Fibroblast of the conjunctiva (primary cell): ENCODE data around the gene IL1F10.
A peak's percentile ranks its signal among the peaks of the same experiment; 100 is the strongest.

Experiments used
- DNase-seq: peaks from one replicate; pipeline ENCODE4 v3.0.0-alpha.2; 2010; ENCODE audit warnings: low read depth

IL1F10 gene

GRCh38 chr2:113058998-113059960 is 8.5 kb upstream of the IL1F10 start, which contains the start of gene IL36RN:
Gene IL36RN, plus strand, starts transcription at chr2:113059198. Its CDS starts 241 bp downstream, at chr2:113059439.
- no peak for DNase-seq

- no peak for DNase-seq
Observed at GRCh38 chr2:113060396-113060795, 7.4 kb upstream of the IL1F10 start.

- DNase-seq = no peak
Observed at GRCh38 chr2:113060796-113061195, 7.0 kb upstream of the IL1F10 start.

GRCh38 chr2:113061241-113061640 is 6.5 kb upstream of the IL1F10 start:
- DNase-seq = no peak

GRCh38 chr2:113061896-113062770 is 5.6 kb upstream of the IL1F10 start:
- DNase-seq = no peak

- DNase-seq = no peak
Observed at GRCh38 chr2:113064281-113064680, 3.5 kb upstream of the IL1F10 start.

GRCh38 chr2:113064898-113065297 is 2.9 kb upstream of the IL1F10 start:
- DNase-seq = no peak

GRCh38 chr2:113068249-113068648 is 479 bp downstream of the IL1F10 start:
- no peak for DNase-seq

GRCh38 chr2:113068706-113069485 is 1.1 kb downstream of the IL1F10 start:
- no peak for DNase-seq

- no peak for DNase-seq
Observed at GRCh38 chr2:113069676-113070605, 2.2 kb downstream of the IL1F10 start.

- DNase-seq = no peak
Observed at GRCh38 chr2:113070606-113070975, 2.8 kb downstream of the IL1F10 start.

- no peak for DNase-seq
Observed at GRCh38 chr2:113072584-113072983, 4.8 kb downstream of the IL1F10 start.

GRCh38 chr2:113073325-113073834 is 5.6 kb downstream of the IL1F10 start:
- DNase-seq = no peak

GRCh38 chr2:113075030-113075429 is 7.3 kb downstream of the IL1F10 start:
- no peak for DNase-seq

- DNase-seq = no peak
Observed at GRCh38 chr2:113075600-113075999, 7.8 kb downstream of the IL1F10 start.

- DNase-seq = no peak
Observed at GRCh38 chr2:113076954-113077669, 9.3 kb downstream of the IL1F10 start.

GRCh38 chr2:113077921-113078320 is 10.2 kb downstream of the IL1F10 start:
- no peak for DNase-seq

- peak; percentile 22 for DNase-seq
Observed at GRCh38 chr2:113078350-113078839, 10.6 kb downstream of the IL1F10 start.

GRCh38 chr2:113079131-113079530 is 11.4 kb downstream of the IL1F10 start:
- DNase-seq = no peak

GRCh38 chr2:113080134-113080533 is 12.4 kb downstream of the IL1F10 start:
- DNase-seq = no peak
